ENCODE measurements around the gene EPDR1. TPM values are rescaled to one million over a fixed set of nuclear protein-coding genes. Genes with fewer than 3 reads are reported as not detected.

The EPDR1 gene
- total and polyA plus RNA-seq, 2 donors (not counting 1 experiment from before 2014, with no cell fraction given): 21.5 to 59.6 TPM

DNA sequence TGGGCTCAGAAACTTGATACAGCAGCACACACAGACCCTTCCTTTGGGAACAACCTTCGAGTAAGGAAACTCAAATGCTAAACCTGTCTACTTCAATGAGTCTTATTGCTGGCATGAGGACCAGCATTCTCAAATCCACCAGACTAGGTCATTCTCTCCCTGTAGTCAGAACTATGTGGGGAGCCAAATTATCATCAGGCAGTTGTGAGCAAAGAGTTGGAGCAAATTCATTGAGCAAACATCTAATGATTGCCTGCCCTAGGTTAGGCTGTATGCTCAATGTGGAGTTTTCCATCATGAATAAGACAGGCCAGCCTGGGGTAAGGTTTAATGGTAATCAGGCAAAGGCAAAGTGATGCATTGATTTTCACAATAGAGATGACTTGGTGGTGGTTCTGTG is 3.6 kb downstream of the EPDR1 start:
- Histone ChIP-seq H3K36me3 (ENCODE audit: control insufficient read depth, insufficient read depth, low read length) (no peaks in the 10 kb centered on the region), H2AFZ (ENCODE audit: low read length) (no peak overlapping the region), H3K4me2 (ENCODE audit: extremely low read depth, insufficient read depth, low read length) (no peak overlapping the region), H3K4me3 (replicated peaks in 1 of 4; ENCODE audit: control extremely low read depth in 1 of 4, insufficient read depth in 1 of 4, low read depth in 3 of 4, low read length in 4 of 4) (no peak overlapping the region), H3K27me3 (ENCODE audit: control insufficient read depth, insufficient read depth, low read length) (no peaks in the 10 kb centered on the region), H3K9ac (ENCODE audit: insufficient read depth, low read length) (no peak overlapping the region), H3K27ac (ENCODE audit: insufficient read depth, low read length) (no peak overlapping the region), H3K79me2 (ENCODE audit: control insufficient read depth, insufficient read depth, low read length) (no peaks in the 10 kb centered on the region), H3K4me1 (ENCODE audit: control insufficient read depth, extremely low read depth, insufficient read depth, low read length) (no peaks in the 10 kb centered on the region), H4K20me1 (ENCODE audit: control insufficient read depth, extremely low read depth, insufficient read depth, low read length) (no peaks in the 10 kb centered on the region), H3K9me3 (ENCODE audit: control insufficient read depth, insufficient read depth, low read depth, low read length) (no peaks in the 10 kb centered on the region)
- TF ChIP-seq, protein P1, sequence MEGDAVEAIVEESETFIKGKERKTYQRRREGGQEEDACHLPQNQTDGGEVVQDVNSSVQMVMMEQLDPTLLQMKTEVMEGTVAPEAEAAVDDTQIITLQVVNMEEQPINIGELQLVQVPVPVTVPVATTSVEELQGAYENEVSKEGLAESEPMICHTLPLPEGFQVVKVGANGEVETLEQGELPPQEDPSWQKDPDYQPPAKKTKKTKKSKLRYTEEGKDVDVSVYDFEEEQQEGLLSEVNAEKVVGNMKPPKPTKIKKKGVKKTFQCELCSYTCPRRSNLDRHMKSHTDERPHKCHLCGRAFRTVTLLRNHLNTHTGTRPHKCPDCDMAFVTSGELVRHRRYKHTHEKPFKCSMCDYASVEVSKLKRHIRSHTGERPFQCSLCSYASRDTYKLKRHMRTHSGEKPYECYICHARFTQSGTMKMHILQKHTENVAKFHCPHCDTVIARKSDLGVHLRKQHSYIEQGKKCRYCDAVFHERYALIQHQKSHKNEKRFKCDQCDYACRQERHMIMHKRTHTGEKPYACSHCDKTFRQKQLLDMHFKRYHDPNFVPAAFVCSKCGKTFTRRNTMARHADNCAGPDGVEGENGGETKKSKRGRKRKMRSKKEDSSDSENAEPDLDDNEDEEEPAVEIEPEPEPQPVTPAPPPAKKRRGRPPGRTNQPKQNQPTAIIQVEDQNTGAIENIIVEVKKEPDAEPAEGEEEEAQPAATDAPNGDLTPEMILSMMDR (conservative IDR thresholded peaks at IDR 0.05 in 1 of 2, IDR thresholded peaks at IDR 0.05 in 1 of 2; ENCODE audit: low read depth in 1 of 2, low read length in 2 of 2): no peak
- no peak for TF ChIP-seq EZH2 (IDR thresholded peaks at IDR 0.05; ENCODE audit: low read length, missing control alignments)
- peak in 1 of 2 donors; percentile 57 for DNase-seq (ENCODE audit: low read depth in 2 of 2)

DNA sequence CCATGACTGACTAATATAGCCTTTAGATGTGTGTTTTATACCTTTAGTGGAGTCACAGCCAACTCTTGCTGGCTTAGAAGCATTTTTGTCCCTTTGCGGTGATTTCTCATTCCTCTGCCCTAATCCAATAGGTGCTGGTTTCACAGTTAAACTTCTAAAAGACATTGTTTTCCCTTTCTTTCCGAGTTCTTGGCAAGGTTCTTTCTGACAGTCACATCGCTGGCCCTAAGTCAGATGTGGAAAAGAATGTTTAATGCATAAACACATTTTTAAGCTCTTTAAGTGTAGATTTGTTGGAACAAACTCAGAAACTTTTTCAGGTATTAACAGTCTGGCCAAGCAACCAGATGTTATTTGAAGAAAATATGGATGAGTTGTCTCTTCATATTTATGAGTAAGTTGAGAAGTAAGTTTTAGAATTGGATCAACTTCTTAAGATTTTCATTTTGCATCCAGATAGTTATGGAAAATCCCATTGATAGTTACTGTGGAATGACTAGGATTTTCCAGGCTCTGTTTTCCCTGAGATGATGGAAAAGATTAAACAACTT is 4.1 kb downstream of the EPDR1 start:
- no peak overlapping the region for H3K4me3 ChIP-seq (replicated peaks in 1 of 4; ENCODE audit: control extremely low read depth in 1 of 4, insufficient read depth in 1 of 4, low read depth in 3 of 4, low read length in 4 of 4)
- H4K20me1 ChIP-seq (ENCODE audit: control insufficient read depth, extremely low read depth, insufficient read depth, low read length): no peaks in the 10 kb centered on the region
- H2AFZ ChIP-seq (ENCODE audit: low read length): no peak overlapping the region
- H3K4me1 ChIP-seq (ENCODE audit: control insufficient read depth, extremely low read depth, insufficient read depth, low read length): no peaks in the 10 kb centered on the region
- H3K9ac ChIP-seq (ENCODE audit: insufficient read depth, low read length): no peak overlapping the region
- H3K9me3 ChIP-seq (ENCODE audit: control insufficient read depth, insufficient read depth, low read depth, low read length): no peaks in the 10 kb centered on the region
- DNase-seq (ENCODE audit: low read depth in 2 of 2): peak in 1 of 2 donors; percentile 73
- H3K36me3 ChIP-seq (ENCODE audit: control insufficient read depth, insufficient read depth, low read length): no peaks in the 10 kb centered on the region
- H3K4me2 ChIP-seq (ENCODE audit: extremely low read depth, insufficient read depth, low read length): no peak overlapping the region
- no peaks in the 10 kb centered on the region for H3K79me2 ChIP-seq (ENCODE audit: control insufficient read depth, insufficient read depth, low read length)
- H3K27me3 ChIP-seq (ENCODE audit: control insufficient read depth, insufficient read depth, low read length): no peaks in the 10 kb centered on the region
- TF ChIP-seq EZH2 (IDR thresholded peaks at IDR 0.05; ENCODE audit: low read length, missing control alignments): no peak
- TF ChIP-seq, protein P1 (conservative IDR thresholded peaks at IDR 0.05 in 1 of 2, IDR thresholded peaks at IDR 0.05 in 1 of 2; ENCODE audit: low read depth in 1 of 2, low read length in 2 of 2): no peak
- H3K27ac ChIP-seq (ENCODE audit: insufficient read depth, low read length): no peak overlapping the region

DNA sequence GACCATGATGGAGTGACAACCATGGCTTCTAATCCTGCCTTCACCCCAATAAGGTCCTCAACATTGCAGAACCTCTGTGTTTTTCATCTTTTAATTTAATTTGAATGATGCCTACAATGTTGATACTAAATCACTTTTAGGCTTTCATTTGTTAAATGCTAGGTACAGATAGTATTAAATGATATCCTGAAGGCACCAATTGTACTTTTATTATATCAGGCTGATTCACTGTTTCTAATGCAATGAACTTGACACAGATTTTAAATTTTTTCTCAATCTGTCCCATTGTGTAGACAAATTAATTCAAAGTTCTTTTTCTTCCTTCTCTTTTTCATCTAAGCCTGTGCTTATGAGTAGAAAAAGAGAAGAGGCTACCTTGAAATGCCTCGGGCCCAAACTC is 5.2 kb downstream of the EPDR1 start:
- TF ChIP-seq EZH2 (IDR thresholded peaks at IDR 0.05; ENCODE audit: low read length, missing control alignments): no peak
- TF ChIP-seq, protein P1 (conservative IDR thresholded peaks at IDR 0.05 in 1 of 2, IDR thresholded peaks at IDR 0.05 in 1 of 2; ENCODE audit: low read depth in 1 of 2, low read length in 2 of 2): no peak
- H2AFZ ChIP-seq (ENCODE audit: low read length): no peak overlapping the region
- H3K27me3 ChIP-seq (ENCODE audit: control insufficient read depth, insufficient read depth, low read length): no peaks in the 10 kb centered on the region
- H3K9ac ChIP-seq (ENCODE audit: insufficient read depth, low read length): no peak overlapping the region
- H3K4me3 ChIP-seq (replicated peaks in 1 of 4; ENCODE audit: control extremely low read depth in 1 of 4, insufficient read depth in 1 of 4, low read depth in 3 of 4, low read length in 4 of 4): no peak overlapping the region
- no peak overlapping the region for H3K4me2 ChIP-seq (ENCODE audit: extremely low read depth, insufficient read depth, low read length)
- H3K4me1 ChIP-seq (ENCODE audit: control insufficient read depth, extremely low read depth, insufficient read depth, low read length): no peaks in the 10 kb centered on the region
- H4K20me1 ChIP-seq (ENCODE audit: control insufficient read depth, extremely low read depth, insufficient read depth, low read length): no peaks in the 10 kb centered on the region
- no peak overlapping the region for H3K27ac ChIP-seq (ENCODE audit: insufficient read depth, low read length)
- no peaks in the 10 kb centered on the region for H3K9me3 ChIP-seq (ENCODE audit: control insufficient read depth, insufficient read depth, low read depth, low read length)
- no peaks in the 10 kb centered on the region for H3K79me2 ChIP-seq (ENCODE audit: control insufficient read depth, insufficient read depth, low read length)
- H3K36me3 ChIP-seq (ENCODE audit: control insufficient read depth, insufficient read depth, low read length): no peaks in the 10 kb centered on the region
- no peak for DNase-seq (ENCODE audit: low read depth in 2 of 2)
